Measurements from ENCODE around the gene BTD.

DNA sequence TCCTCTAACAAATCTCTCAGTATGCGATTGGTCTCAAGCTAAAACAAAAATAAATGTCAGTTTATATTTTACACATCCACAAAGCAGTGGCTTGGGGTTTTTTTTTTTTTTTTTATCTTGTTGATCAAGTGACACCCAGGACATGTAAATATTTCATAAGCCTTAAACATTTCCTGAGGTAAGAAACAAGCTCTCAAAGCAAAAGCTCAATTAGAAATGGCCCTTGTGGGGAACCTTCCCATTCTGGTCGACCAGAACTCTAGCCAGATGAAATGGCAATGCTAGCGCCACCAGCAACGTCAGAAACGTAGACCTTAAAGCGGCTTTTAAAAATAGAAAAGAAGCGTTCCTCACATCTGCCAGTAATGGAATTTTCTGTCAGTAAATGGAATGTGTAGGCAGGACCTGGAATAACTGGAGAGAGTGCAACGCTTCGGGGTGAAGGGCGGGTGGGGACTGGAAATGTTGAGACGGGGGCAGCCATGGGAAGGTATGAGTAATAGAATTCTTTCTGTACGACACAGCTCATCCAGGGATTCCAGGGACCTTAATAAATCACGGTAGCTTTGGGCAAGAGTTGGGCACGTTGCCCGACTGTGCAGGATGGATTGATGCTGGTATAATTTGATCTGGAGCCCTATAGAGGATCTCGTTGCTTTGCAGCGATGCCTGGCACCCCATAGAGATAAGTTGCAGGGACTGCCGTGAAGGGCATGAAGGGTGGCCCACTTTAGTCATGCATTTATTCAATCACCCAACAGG is 44.4 kb downstream of the BTD start:
- TF ChIP-seq ESRRG (CRISPR knock-in tag; IDR thresholded peaks at IDR 0.05) = no peak
- TF ChIP-seq CREB5 (CRISPR knock-in tag; IDR thresholded peaks at IDR 0.05; ENCODE audit: low read depth) = no peak
- no peak for TF ChIP-seq RARB (CRISPR knock-in tag; IDR thresholded peaks at IDR 0.05)
- TF ChIP-seq ZFP30 (CRISPR knock-in tag; IDR thresholded peaks at IDR 0.05) = no peak

Data from SK-N-SH treated with all-trans-retinoic acid at 6 μM for 48 hours (cell line).